SK-N-SH (cell line): ENCODE measurements around the gene MRPL36. TPM values are rescaled to one million over a fixed set of nuclear protein-coding genes. Genes with fewer than 3 reads are reported as not detected.

Experiments
- CTCF ChIA-PET: fragments of 300-600, 350-600 bp; formaldehyde crosslinking; extraction: SDS; loops from one replicate; lab custom pipeline; 2021; lab: Yijun Ruan, JAX
- POLR2A ChIA-PET: fragments of 350-600 bp; sonication (Branson Sonifier 250); formaldehyde crosslinking; extraction: SDS; loops from one replicate; lab custom pipeline; 2020; ENCODE audit warnings: antibody characterized with exemption, inconsistent platforms; lab: Yijun Ruan, JAX
- DNase-seq: peaks from one replicate; pipeline ENCODE4 v3.0.0; 2012
- H2AFZ ChIP-seq: fragments of 200-600 bp; sonication (generic); 2 replicates; pipeline ENCODE4 v1.8.1; 2016; ENCODE audit warnings: antibody characterized with exemption, mild to moderate bottlenecking, low read depth
- H3F3A ChIP-seq: fragments of 200-600 bp; sonication (generic); replicated peaks from 2 replicates; pipeline ENCODE3; 2016; ENCODE audit warnings: antibody characterized with exemption, mild to moderate bottlenecking; ENCODE audit not compliant: insufficient read depth
- H3K27ac ChIP-seq, 2 experiments: fragments of 200-500 bp in 1 of 2; fragments of 200-600 bp in 1 of 2; sonication (Bioruptor generic) in 1 of 2; sonication (generic), shearing (Covaris generic) in 1 of 2; 2 replicates each; pipeline versions ENCODE4 v1.5.1 to v1.6.1; 2014 to 2016; ENCODE audit warnings: low read depth in 2 of 2, inconsistent platforms in 1 of 2, low read length in 1 of 2, mild to moderate bottlenecking in 1 of 2, mixed read lengths in 1 of 2
- H3K27me3 ChIP-seq: fragments of 200-600 bp; sonication (generic), shearing (Covaris generic); 2 replicates; pipeline ENCODE4 v1.6.1; 2016; ENCODE audit warnings: mixed run types; ENCODE audit not compliant: insufficient read depth
- H3K36me3 ChIP-seq, 2 experiments: fragments of 200-500 bp in 1 of 2; fragments of 200-600 bp in 1 of 2; sonication (Bioruptor generic) in 1 of 2; sonication (generic) in 1 of 2; replicated peaks in 1 of 2; 2 replicates each; pipeline versions ENCODE3 to v1.5.1; 2014 to 2016; ENCODE audit warnings: low read length in 1 of 2, mild to moderate bottlenecking in 1 of 2; ENCODE audit not compliant: insufficient read depth in 2 of 2, control insufficient read depth in 1 of 2
- H3K4me1 ChIP-seq, 2 experiments: fragments of 200-500 bp in 1 of 2; fragments of 200-600 bp in 1 of 2; sonication (Bioruptor generic) in 1 of 2; sonication (generic), shearing (Covaris generic) in 1 of 2; 2 replicates each; pipeline versions ENCODE4 v1.5.1 to v1.6.1; 2014 to 2016; ENCODE audit warnings: low read depth in 1 of 2, low read length in 1 of 2, mixed run types in 1 of 2; ENCODE audit not compliant: insufficient read depth in 2 of 2, control insufficient read depth in 1 of 2
- H3K4me2 ChIP-seq: fragments of 200-600 bp; sonication (generic), shearing (Covaris generic); 2 replicates; pipeline ENCODE4 v1.6.1; 2017; ENCODE audit warnings: mixed run types
- H3K4me3 ChIP-seq, 2 experiments: fragments of 200-500 bp in 1 of 2; fragments of 200-600 bp in 1 of 2; sonication (Bioruptor generic) in 1 of 2; sonication (generic), shearing (Covaris generic) in 1 of 2; 2 replicates each; pipeline versions ENCODE4 v1.5.1 to v1.8.1; 2014 to 2016; ENCODE audit warnings: low read depth in 2 of 2, inconsistent platforms in 1 of 2, low read length in 1 of 2, mild to moderate bottlenecking in 1 of 2, mixed read lengths in 1 of 2, moderate library complexity in 1 of 2
- H3K79me2 ChIP-seq: fragments of 200-600 bp; sonication (generic); 2 replicates; pipeline ENCODE4 v1.8.1; 2017; ENCODE audit warnings: mild to moderate bottlenecking; ENCODE audit not compliant: insufficient read depth
- H3K9ac ChIP-seq: fragments of 200-600 bp; sonication (generic); 2 replicates; pipeline ENCODE4 v1.6.1; 2017; ENCODE audit warnings: mixed run types
- H3K9me2 ChIP-seq: fragments of 200-600 bp; sonication (generic); 2 replicates; pipeline ENCODE4 v1.6.1; 2017; ENCODE audit warnings: mixed run types
- H3K9me3 ChIP-seq: fragments of 200-600 bp; sonication (generic); 2 replicates; pipeline ENCODE4 v1.6.1; 2017; ENCODE audit warnings: mixed run types, mild to moderate bottlenecking, moderate library complexity
- H4K20me1 ChIP-seq: fragments of 200-600 bp; sonication (generic); 2 replicates; pipeline ENCODE4 v1.6.1; 2017; ENCODE audit warnings: mild to moderate bottlenecking, mixed run types; ENCODE audit not compliant: insufficient read depth
- EP300 ChIP-seq, 2 experiments: IDR thresholded peaks; 2 replicates each; pipeline versions ENCODE4 v1.4.0 to v1.6.1; 2012; ENCODE audit warnings: borderline replicate concordance in 1 of 2, low read depth in 1 of 2, low read length in 1 of 2
- GABPA ChIP-seq: IDR thresholded peaks from 2 replicates; pipeline ENCODE4 v1.4.0; 2012; ENCODE audit warnings: low read depth, mild to moderate bottlenecking
- IRF3 ChIP-seq: fragments of 150-350 bp; IDR thresholded peaks from 2 replicates; pipeline ENCODE4 v1.6.1; 2016; ENCODE audit warnings: mild to moderate bottlenecking, low read depth, low read length
- MAX ChIP-seq: IDR thresholded peaks from 2 replicates; pipeline ENCODE4 v1.4.0; 2012; ENCODE audit warnings: low read depth
- MEF2A ChIP-seq: IDR thresholded peaks from 2 replicates; pipeline ENCODE4 v1.4.0; 2012; ENCODE audit warnings: low read depth, borderline replicate concordance
- NFIC ChIP-seq: IDR thresholded peaks from 2 replicates; pipeline ENCODE4 v1.4.0; 2012; ENCODE audit warnings: borderline replicate concordance
- NRF1 ChIP-seq: IDR thresholded peaks from 2 replicates; pipeline ENCODE4 v1.6.1; 2012; ENCODE audit warnings: low read depth, mild to moderate bottlenecking, low read length
- PBX3 ChIP-seq: IDR thresholded peaks from 2 replicates; pipeline ENCODE4; 2012
- USF1 ChIP-seq: IDR thresholded peaks from 2 replicates; pipeline ENCODE4 v1.4.0; 2012; ENCODE audit warnings: low read depth, borderline replicate concordance
- USF2 ChIP-seq: fragments of 150-350 bp; IDR thresholded peaks from 2 replicates; pipeline ENCODE4 v1.6.1; 2017; ENCODE audit warnings: antibody characterized with exemption, low read length, low read depth, borderline replicate concordance
- ZBTB33 ChIP-seq: IDR thresholded peaks from 2 replicates; pipeline ENCODE4 v1.4.0; 2012; ENCODE audit warnings: low read depth, borderline replicate concordance
- WGBS: methylation state at CpG from one replicate; pipeline ENCODE4 v1.1.6; 2017; ENCODE audit warnings: low lambda C conversion rate; 5-methylcytosine and 5-hydroxymethylcytosine counted together
- polyA plus RNA-seq, 3 experiments: library from polyadenylated mRNA; depleted of rRNA; stranded (reverse); fragments of >200 nt; gene quantifications; 2 replicates each; pipeline ENCODE4 v1.2.3, GENCODE V29; 2012

The MRPL36 gene
- polyA plus RNA-seq, 1 of the 3 experiments (the other 2 are of a cell fraction) = 78.4 TPM

GRCh38 chr5:1779782-1780613 lies 19.6 kb downstream of the MRPL36 start:
- WGBS = 29% methylated on average over 17 of the region's 20 CpGs

More at GRCh38 chr5:1779782-1780613, 19.6 kb downstream of the MRPL36 start:
- H3K9me3 ChIP-seq = no peaks in the 10 kb centered on the region
- H3K4me1 ChIP-seq = no peaks in the 10 kb centered on the region
- no peaks in the 10 kb centered on the region for H3K36me3 ChIP-seq
- ChIA-PET POLR2A (no interaction called here), CTCF (no interaction called here)
- DNase-seq = no peak
- no peaks in the 10 kb centered on the region for H3F3A ChIP-seq
- H3K79me2 ChIP-seq = no peaks in the 10 kb centered on the region
- no peak overlapping the region for H3K4me2 ChIP-seq
- H3K27ac ChIP-seq = no peak overlapping the region
- H3K9me2 ChIP-seq = no peaks in the 10 kb centered on the region
- H4K20me1 ChIP-seq = no peaks in the 10 kb centered on the region
- no peak for TF ChIP-seq EP300 (IDR thresholded peaks at IDR 0.05; ENCODE audit: borderline replicate concordance in 1 of 2, low read depth in 1 of 2, low read length in 1 of 2)
- no peak for TF ChIP-seq IRF3
- no peak for TF ChIP-seq USF1
- TF ChIP-seq PBX3 = no peak
- no peak for TF ChIP-seq MEF2A
- no peak for TF ChIP-seq NFIC
- no peak for TF ChIP-seq MAX
- TF ChIP-seq NRF1 = no peak
- no peak for TF ChIP-seq GABPA
- TF ChIP-seq ZBTB33 = no peak
- TF ChIP-seq USF2 = no peak
- H2AFZ ChIP-seq = no peak overlapping the region
- peaks cover 69% of the 10 kb centered on the region for H3K27me3 ChIP-seq
- H3K9ac ChIP-seq = no peak overlapping the region
- H3K4me3 ChIP-seq = no peak overlapping the region
